SK-N-SH (cell line): ENCODE data around the gene DES.

Experiments used
- CTCF ChIP-seq: fragments of 200-600 bp; sonication (generic); IDR thresholded peaks from 2 replicates; pipeline ENCODE4 v1.6.1; 2017; ENCODE audit warnings: antibody characterized with exemption, mild to moderate bottlenecking, moderate library complexity
- EP300 ChIP-seq, 2 experiments: IDR thresholded peaks; 2 replicates each; pipeline versions ENCODE4 v1.4.0 to v1.6.1; 2012; ENCODE audit warnings: borderline replicate concordance in 1 of 2, low read depth in 1 of 2, low read length in 1 of 2
- MXI1 ChIP-seq: IDR thresholded peaks from 2 replicates; pipeline ENCODE4 v1.6.1; 2012; ENCODE audit warnings: mild to moderate bottlenecking, low read depth, low read length, improper control_type of control experiment
- NRF1 ChIP-seq: IDR thresholded peaks from 2 replicates; pipeline ENCODE4 v1.6.1; 2012; ENCODE audit warnings: low read depth, mild to moderate bottlenecking, low read length

GRCh38 chr2:219460424-219460926, 42.3 kb downstream of the DES start:
- TF ChIP-seq EP300 (IDR thresholded peaks at IDR 0.05; ENCODE audit: borderline replicate concordance in 1 of 2, low read depth in 1 of 2, low read length in 1 of 2), result peak in 1 of 2 experiments; percentile 37; a peak in 2 of 4 replicates
- TF ChIP-seq NRF1, result no peak
- 0 out of 2 replicates have a peak, but pooled peaks have one; percentile 30 for TF ChIP-seq MXI1
- no peak for TF ChIP-seq CTCF
